ENCODE data around the gene CYS1.
"Not testable (repeated sequence)": the region's sequence is repeated elsewhere in the genome, so short reads cannot be mapped to it uniquely, and the experiment has no call there.

CYS1 gene

GRCh38 chr2:10094271-10094814 is 14.1 kb upstream of the CYS1 start:
- H3K4me2 ChIP-seq (ENCODE audit: low read depth, low read length, poor library complexity, severe bottlenecking) = no peak overlapping the region
- no peak overlapping the region for H3K27ac ChIP-seq (ENCODE audit: low read depth, low read length)
- no peak overlapping the region for H2AFZ ChIP-seq (ENCODE audit: low read depth, low read length, severe bottlenecking)
- no peaks in the 10 kb centered on the region for H3K36me3 ChIP-seq (ENCODE audit: low read length)
- H3K4me3 ChIP-seq (ENCODE audit: insufficient read depth, low read length, poor library complexity, severe bottlenecking) = no peak overlapping the region
- no peaks in the 10 kb centered on the region for H4K20me1 ChIP-seq (ENCODE audit: low read depth, low read length)
- no peaks in the 10 kb centered on the region for H3K9me2 ChIP-seq (replicated peaks; ENCODE audit: insufficient read depth, low read length)
- no peak overlapping the region for H3K9ac ChIP-seq (ENCODE audit: low read length)
- no peaks in the 10 kb centered on the region for H3K79me2 ChIP-seq (ENCODE audit: insufficient read depth, low read length)
- no peaks in the 10 kb centered on the region for H3K27me3 ChIP-seq (ENCODE audit: low read length)
- no peaks in the 10 kb centered on the region for H3F3A ChIP-seq (ENCODE audit: insufficient read depth)
- H3K9me3 ChIP-seq (ENCODE audit: insufficient read depth, low read length) = no peaks in the 10 kb centered on the region
- TF ChIP-seq, protein P1, sequence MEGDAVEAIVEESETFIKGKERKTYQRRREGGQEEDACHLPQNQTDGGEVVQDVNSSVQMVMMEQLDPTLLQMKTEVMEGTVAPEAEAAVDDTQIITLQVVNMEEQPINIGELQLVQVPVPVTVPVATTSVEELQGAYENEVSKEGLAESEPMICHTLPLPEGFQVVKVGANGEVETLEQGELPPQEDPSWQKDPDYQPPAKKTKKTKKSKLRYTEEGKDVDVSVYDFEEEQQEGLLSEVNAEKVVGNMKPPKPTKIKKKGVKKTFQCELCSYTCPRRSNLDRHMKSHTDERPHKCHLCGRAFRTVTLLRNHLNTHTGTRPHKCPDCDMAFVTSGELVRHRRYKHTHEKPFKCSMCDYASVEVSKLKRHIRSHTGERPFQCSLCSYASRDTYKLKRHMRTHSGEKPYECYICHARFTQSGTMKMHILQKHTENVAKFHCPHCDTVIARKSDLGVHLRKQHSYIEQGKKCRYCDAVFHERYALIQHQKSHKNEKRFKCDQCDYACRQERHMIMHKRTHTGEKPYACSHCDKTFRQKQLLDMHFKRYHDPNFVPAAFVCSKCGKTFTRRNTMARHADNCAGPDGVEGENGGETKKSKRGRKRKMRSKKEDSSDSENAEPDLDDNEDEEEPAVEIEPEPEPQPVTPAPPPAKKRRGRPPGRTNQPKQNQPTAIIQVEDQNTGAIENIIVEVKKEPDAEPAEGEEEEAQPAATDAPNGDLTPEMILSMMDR (IDR thresholded peaks at IDR 0.05; ENCODE audit: insufficient read depth, low read length, poor library complexity, severe bottlenecking) = no peak
- no peak for TF ChIP-seq EZH2phosphoT487 (conservative IDR thresholded peaks at IDR 0.05; ENCODE audit: low read length)

- H3K4me2 ChIP-seq (ENCODE audit: low read depth, low read length, poor library complexity, severe bottlenecking); H3K9me3 ChIP-seq (ENCODE audit: insufficient read depth, low read length); H3K27me3 ChIP-seq (ENCODE audit: low read length); H3K79me2 ChIP-seq (ENCODE audit: insufficient read depth, low read length); H3K9ac ChIP-seq (ENCODE audit: low read length); H2AFZ ChIP-seq (ENCODE audit: low read depth, low read length, severe bottlenecking); H4K20me1 ChIP-seq (ENCODE audit: low read depth, low read length); H3K36me3 ChIP-seq (ENCODE audit: low read length); H3K4me3 ChIP-seq (ENCODE audit: insufficient read depth, low read length, poor library complexity, severe bottlenecking); H3K9me2 ChIP-seq (replicated peaks; ENCODE audit: insufficient read depth, low read length); H3K27ac ChIP-seq (ENCODE audit: low read depth, low read length); H3F3A ChIP-seq (ENCODE audit: insufficient read depth): not testable (repeated sequence)
These were observed 11.7 kb upstream of the CYS1 start for GRCh38 chr2:10091889-10092244.

DNA sequence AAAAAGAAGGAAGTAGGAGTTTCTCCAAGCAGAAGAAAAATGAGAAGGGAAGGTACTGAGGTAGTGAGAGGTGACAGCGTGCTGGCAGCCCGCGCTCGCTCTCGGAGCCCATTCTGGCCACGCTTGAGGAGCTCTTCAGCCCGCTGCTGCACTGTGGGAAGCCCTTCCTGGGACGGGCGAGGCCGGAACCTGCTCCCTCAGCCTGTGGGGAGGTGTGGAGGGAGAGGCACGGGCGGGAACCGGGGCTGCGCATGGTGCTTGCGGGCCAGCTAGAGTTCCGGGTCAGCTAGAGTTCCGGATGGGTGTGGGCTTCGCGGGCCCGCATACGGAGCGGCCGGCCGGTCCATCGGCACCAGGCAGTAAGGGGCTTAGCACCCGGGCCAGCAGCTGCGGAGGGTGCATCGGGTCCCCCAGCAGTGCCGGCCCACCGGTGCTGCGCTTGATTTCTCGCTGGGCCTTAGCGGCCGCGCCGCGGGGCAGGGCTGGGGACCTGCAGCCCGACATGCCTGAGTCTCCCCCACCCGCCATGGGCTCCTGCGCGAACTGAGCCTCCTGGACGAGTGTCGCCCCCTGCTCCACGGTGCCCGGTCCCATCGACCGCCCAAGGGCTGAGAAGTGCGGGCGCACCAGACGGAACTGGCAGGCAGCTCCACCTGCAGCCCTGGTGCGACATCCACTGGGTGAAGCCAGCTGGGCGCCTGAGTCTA is 11.1 kb upstream of the CYS1 start:
- H3K9ac ChIP-seq (ENCODE audit: low read length) = no peak overlapping the region
- no peaks in the 10 kb centered on the region for H3K9me3 ChIP-seq (ENCODE audit: insufficient read depth, low read length)

More for the DNA sequence above, 11.1 kb upstream of the CYS1 start:
- H3K27ac ChIP-seq (ENCODE audit: low read depth, low read length) = no peak overlapping the region
- H4K20me1 ChIP-seq (ENCODE audit: low read depth, low read length) = no peaks in the 10 kb centered on the region
- no peaks in the 10 kb centered on the region for H3K36me3 ChIP-seq (ENCODE audit: low read length)
- no peak overlapping the region for H2AFZ ChIP-seq (ENCODE audit: low read depth, low read length, severe bottlenecking)
- no peaks in the 10 kb centered on the region for H3F3A ChIP-seq (ENCODE audit: insufficient read depth)
- H3K27me3 ChIP-seq (ENCODE audit: low read length) = no peaks in the 10 kb centered on the region
- no peaks in the 10 kb centered on the region for H3K79me2 ChIP-seq (ENCODE audit: insufficient read depth, low read length)
- H3K4me2 ChIP-seq (ENCODE audit: low read depth, low read length, poor library complexity, severe bottlenecking) = no peak overlapping the region
- H3K4me3 ChIP-seq (ENCODE audit: insufficient read depth, low read length, poor library complexity, severe bottlenecking) = no peak overlapping the region
- no peak for TF ChIP-seq EZH2phosphoT487 (conservative IDR thresholded peaks at IDR 0.05; ENCODE audit: low read length)
- TF ChIP-seq, protein P1 (IDR thresholded peaks at IDR 0.05; ENCODE audit: insufficient read depth, low read length, poor library complexity, severe bottlenecking) = no peak
- H3K9me2 ChIP-seq (replicated peaks; ENCODE audit: insufficient read depth, low read length) = no peaks in the 10 kb centered on the region
